GM18858 (cell line): ENCODE measurements around the gene ARSA.
A peak's percentile ranks its signal among the peaks of the same experiment; 100 is the strongest.

ENCODE experiments used
- ATAC-seq: cut with Tn5 transposase; IDR thresholded peaks from one replicate; pipeline ENCODE4 v1.9.1; 2021; ENCODE audit not compliant: unreplicated experiment

ARSA gene

GRCh38 chr22:50582493-50583293 is 45.3 kb downstream of the ARSA start, which contains the start of gene CHKB:
Gene CHKB, minus strand, starts transcription at chr22:50582849. Its CDS starts 68 bp downstream, at chr22:50582781.
- peak; percentile 84 for ATAC-seq

- ATAC-seq = no peak
These were observed 45.9 kb downstream of the ARSA start for GRCh38 chr22:50581950-50582492.

GRCh38 chr22:50581031-50581949 is 46.7 kb downstream of the ARSA start:
- no peak for ATAC-seq

- no peak for ATAC-seq
These were observed 48.2 kb downstream of the ARSA start for GRCh38 chr22:50579752-50580151.

DNA sequence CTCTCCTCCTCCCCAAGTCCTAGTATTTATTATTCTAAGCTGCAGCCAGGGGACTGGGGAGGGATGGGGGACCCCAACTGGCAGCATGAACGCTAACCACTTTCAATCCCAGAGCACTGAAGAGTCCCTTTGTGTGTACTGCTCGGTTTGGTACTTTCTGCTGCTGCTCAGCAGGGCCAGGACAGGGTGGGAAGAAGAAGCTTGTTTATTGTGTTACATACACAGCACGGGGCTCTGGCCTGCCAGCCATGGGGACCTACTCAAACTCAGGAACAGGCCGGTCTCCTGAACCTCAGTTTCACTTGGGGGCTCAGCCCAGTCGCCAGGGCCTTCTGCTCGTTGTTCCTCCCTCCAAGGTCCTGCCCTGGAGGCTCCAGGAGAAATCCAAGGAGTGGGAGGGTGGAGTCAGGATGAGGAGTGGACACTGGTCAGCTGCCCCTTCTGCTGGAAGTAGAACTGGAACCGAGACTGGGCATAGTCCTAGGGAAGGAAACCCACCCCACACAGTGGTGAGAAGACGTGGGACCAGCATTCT is 49.1 kb downstream of the ARSA start:
- ATAC-seq = no peak

GRCh38 chr22:50577987-50578775 is 49.8 kb downstream of the ARSA start, which contains the start of gene CPT1B:
Gene CPT1B, minus strand, starts transcription at chr22:50578427. Its CDS starts 512 bp downstream, at chr22:50577915.
- ATAC-seq = no peak

GRCh38 chr22:50577697-50577986 is 50.3 kb downstream of the ARSA start:
- ATAC-seq = no peak

DNA sequence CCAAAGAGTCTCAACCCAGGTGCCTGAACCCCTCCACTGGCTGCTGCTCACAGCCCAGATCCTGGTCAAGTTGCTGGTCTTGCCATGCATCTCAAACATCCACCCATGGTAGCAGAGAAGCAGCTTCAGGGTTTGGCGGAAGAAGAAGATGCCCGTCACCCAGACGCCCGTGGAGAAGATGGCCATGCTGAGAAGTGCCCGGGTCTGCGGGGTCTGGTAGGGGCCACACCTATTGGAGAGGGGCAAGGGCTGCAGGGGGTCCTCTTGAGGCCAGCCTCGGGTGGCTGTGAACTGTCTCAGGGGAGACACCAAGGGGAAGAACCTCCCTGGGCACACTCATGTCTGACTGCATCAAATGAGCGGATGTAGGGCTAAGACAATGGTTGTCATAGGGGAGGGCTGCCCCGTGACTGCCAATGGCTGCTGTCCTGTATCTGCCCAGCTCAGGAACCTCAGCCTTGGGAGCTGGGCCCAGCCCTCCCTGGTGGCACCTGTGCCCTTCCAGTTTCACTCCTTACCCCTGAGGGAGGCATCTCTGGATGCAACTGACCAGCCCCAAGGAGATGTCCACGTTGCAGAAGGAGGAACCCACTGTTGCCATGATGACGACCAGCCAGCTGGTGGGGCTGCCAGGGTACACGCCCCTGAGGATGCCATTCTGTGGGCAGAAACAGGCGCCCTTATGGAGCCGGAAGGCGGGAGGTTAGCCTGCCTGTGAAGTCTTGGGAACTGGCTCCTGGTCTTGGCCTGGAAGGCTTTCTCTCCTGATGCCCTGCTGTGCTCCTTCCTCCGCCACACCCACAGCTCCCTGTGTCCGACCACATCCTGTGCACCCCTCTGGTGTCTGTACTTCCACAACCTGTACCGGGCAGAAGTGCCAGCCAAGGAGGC is 50.9 kb downstream of the ARSA start:
- no peak for ATAC-seq

- no peak for ATAC-seq
These were observed 51.9 kb downstream of the ARSA start for GRCh38 chr22:50576070-50576469.

DNA sequence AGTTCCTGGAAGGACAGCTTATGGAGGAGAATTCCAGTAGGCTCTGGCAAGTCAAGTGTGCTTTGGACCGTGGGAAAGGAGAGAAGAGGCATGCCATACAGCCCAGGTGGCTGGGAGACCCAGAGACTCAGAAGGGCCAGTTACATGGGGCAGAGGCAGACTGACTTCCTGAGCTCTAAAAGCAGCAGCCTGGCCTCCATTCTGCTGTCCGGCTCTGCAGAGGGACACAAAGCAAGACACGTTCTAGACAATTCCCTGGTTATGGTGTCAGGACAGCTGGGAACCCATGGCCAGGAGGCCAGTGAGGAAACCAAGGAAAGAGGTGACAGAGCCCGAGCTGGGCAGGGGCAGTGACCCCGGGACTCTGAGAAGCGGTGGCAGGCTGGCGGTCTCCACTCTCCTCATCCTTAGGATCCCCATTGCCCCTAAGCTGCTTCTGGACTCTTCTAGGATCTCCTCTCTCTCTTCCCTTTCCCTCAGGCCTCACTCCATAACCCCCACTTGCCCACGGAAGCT is 52.5 kb downstream of the ARSA start:
- no peak for ATAC-seq
